GM13976 (cell line): Measurements from ENCODE around the gene LTBP2.

Experiments used
- DNase-seq: peaks from one replicate; pipeline ENCODE4 v3.0.0; 2012; ENCODE audit warnings: low spot score
- in situ Hi-C: fragments of 300-500 bp; cut with MboI; formaldehyde crosslinking; loops from one replicate; pipeline ENCODE4 v1.12.0; 2022; ENCODE audit warnings: low sequenced_read_pairs, mixed read lengths, inconsistent platforms; ENCODE audit not compliant: unreplicated experiment
- TF ChIP-seq, protein P1 (sequence below): IDR thresholded peaks from 2 replicates; pipeline ENCODE4 v1.5.1; 2012; ENCODE audit warnings: borderline replicate concordance, mild to moderate bottlenecking; ENCODE audit not compliant: insufficient read depth; ENCODE audit errors: extremely low read depth, missing control alignments, control extremely low read depth

The LTBP2 gene

DNA sequence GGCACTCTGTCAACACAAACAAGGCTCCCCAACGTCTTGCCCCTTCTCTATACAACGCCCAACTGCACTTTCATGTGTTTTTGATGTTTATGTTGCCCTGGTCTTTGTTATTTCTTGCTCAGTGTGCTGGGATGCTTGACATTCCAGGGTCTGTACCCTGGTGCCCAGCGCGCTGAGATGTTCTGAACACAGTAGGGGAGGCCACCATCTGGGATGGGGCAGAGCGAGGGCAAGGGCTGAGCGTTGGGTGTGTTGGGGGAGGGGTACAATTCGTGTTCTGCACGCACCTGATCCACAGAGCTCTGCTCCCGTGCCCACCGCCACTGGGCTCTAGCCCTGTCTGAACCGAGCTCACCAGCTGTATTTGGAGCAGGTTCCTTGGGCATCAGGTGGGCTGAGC, 65.6 kb downstream of the LTBP2 start:
- DNase-seq = no peak
- TF ChIP-seq, protein P1, sequence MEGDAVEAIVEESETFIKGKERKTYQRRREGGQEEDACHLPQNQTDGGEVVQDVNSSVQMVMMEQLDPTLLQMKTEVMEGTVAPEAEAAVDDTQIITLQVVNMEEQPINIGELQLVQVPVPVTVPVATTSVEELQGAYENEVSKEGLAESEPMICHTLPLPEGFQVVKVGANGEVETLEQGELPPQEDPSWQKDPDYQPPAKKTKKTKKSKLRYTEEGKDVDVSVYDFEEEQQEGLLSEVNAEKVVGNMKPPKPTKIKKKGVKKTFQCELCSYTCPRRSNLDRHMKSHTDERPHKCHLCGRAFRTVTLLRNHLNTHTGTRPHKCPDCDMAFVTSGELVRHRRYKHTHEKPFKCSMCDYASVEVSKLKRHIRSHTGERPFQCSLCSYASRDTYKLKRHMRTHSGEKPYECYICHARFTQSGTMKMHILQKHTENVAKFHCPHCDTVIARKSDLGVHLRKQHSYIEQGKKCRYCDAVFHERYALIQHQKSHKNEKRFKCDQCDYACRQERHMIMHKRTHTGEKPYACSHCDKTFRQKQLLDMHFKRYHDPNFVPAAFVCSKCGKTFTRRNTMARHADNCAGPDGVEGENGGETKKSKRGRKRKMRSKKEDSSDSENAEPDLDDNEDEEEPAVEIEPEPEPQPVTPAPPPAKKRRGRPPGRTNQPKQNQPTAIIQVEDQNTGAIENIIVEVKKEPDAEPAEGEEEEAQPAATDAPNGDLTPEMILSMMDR = no peak
- in situ Hi-C loops = no loop called here

DNA sequence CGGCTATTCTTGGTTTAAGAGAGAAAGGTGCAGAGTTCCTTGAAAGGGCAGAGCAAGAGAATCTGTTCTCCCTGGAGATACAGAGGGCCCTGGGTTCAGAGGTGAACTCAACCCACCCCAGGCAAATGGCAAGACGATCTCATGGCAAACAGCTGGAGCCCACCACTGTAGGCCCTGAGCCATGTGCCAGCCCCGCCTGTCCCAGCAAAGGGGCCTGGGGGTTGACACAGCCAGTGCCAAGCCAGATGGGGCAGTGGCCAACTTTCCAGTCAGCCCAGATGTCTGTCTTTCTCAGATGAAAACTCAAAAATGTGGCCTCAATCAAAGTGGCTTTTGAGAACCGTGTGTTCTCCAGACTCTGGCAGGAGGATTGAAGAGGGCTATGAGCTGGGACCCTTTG, 66.7 kb downstream of the LTBP2 start:
- no peak for DNase-seq
- TF ChIP-seq, protein P1 = no peak
- in situ Hi-C loops = no loop called here

DNA sequence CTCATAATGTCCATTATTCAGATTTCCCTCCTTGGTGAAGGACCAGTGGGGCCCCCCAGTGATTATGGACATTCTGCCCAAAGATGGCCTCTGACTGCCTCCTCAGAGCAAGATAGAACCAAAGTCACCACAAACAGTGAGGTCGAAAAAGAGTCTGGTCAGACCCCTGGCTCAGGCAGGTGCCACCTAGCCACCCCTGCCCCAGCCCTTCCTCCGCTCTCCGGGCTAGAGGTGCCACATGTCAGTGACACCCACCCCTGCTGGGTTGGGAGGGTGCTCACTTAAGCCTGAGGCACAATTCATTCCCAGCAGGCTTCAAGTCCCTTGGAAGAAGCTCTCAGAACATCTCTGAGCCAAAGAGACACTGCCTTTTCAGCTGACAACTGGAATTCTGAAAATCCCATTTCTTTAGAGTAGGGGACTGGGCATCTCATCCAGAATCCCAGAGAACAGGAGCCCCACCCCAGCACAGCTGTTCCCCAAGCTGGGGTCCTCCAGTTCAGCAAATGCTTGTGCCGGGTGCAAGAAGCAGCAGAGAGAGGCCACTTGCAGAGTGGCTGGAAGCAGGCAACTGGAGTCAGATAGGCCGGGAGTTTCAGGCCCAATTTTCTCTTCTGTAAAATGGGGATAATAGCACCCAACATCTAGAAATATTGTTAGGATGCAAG, 68.1 kb downstream of the LTBP2 start:
- DNase-seq = no peak
- in situ Hi-C loops = no loop called here
- TF ChIP-seq, protein P1 = no peak

DNA sequence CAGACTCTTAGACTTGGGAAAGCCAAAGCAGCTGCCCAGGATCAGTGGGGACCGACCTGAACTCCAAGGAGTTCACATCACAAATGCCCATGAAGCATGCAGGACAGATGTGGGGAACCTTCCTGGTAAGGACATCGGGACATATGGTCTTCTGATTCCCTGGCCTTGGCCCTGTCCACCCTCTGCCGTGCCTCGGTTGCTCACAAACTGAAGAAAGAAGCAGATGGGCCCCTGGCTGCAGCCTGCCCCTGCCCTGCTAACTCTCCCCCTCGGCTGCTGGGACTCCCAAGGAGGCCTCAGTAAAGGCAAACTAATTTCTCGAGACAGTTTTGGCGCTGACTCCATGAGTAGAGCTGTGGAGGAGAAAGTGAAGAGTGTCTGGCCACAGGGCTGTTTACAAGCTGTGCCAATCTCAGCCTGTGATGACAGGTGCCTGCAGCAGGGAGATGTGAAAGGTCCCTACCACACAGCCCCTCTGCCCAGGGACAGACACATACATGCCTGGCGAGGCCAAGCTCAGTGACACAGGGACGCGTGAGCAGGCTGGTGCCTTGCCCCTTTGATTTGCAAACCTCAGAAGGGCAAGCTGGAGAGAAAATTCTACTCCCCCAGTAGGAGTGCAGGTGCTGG, 69.9 kb downstream of the LTBP2 start:
- in situ Hi-C loops = no loop called here
- TF ChIP-seq, protein P1 = no peak
- DNase-seq = no peak

DNA sequence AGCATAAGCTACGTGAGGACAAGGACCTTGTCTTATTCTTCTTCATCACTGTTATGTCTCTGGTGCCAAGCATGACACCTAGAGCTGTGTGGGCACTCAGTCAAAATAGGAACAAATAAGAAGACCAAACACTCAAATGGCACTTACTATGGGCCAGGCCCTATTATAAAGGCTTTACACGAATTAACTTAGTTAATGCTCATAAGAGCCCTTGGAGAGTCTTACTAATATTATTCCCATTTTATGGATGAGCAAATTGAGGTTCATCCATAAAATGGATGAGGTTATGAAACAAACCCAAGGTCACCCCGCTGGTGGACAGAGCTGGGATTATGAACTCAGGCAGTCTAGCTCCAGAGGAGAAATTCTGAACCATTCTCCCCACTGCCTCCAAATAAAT, 70.8 kb downstream of the LTBP2 start:
- in situ Hi-C loops = no loop called here
- TF ChIP-seq, protein P1 = no peak
- DNase-seq = no peak

DNA sequence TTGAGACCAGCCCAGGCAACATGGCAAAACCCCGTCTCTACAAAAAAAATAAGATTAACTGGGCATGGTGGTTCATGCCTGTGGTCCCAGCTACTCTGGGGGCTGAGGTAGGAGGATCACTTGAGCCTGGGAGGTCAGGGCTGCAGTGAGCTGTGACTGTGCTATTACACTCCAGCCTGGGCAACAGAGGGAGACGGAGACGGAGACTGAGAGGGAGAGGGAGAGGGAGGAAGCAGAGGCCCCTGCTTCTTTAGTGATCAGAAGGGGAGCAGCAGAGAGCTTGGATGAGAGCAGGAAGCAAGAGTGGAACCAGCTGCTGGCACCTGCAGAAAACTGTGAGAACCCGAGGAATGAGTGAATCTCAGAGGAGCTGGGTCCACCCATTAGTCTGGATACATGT, 72.5 kb downstream of the LTBP2 start:
- in situ Hi-C loops = no loop called here
- TF ChIP-seq, protein P1 = no peak
- DNase-seq = no peak
